Ishikawa (cell line): ENCODE results near the gene SFMBT1.

ENCODE experiments used
- CEBPB ChIP-seq: IDR thresholded peaks from 2 replicates; pipeline ENCODE4 v1.6.1; 2012
- CREB1 ChIP-seq: IDR thresholded peaks from 2 replicates; pipeline ENCODE4 v1.6.1; 2012; ENCODE audit warnings: low read depth
- EGR1 ChIP-seq: IDR thresholded peaks from 2 replicates; pipeline ENCODE4 v1.6.1; 2012
- EP300 ChIP-seq: IDR thresholded peaks from 2 replicates; pipeline ENCODE4 v1.6.1; 2012; ENCODE audit warnings: borderline replicate concordance
- FOXM1 ChIP-seq: IDR thresholded peaks from 2 replicates; pipeline ENCODE4 v1.6.1; 2012; ENCODE audit warnings: low read depth, borderline replicate concordance
- NFIC ChIP-seq: IDR thresholded peaks from 2 replicates; pipeline ENCODE4 v1.6.1; 2012
- RAD21 ChIP-seq: IDR thresholded peaks from 2 replicates; pipeline ENCODE4 v1.6.1; 2012; ENCODE audit warnings: low read depth
- TAF1 ChIP-seq: IDR thresholded peaks from 2 replicates; pipeline ENCODE4 v1.6.1; 2012; ENCODE audit warnings: low read depth, mild to moderate bottlenecking
- TCF12 ChIP-seq: IDR thresholded peaks from 2 replicates; pipeline ENCODE4 v1.6.1; 2012; ENCODE audit warnings: low read depth
- TEAD4 ChIP-seq: IDR thresholded peaks from 2 replicates; pipeline ENCODE4 v1.6.1; 2012
- YY1 ChIP-seq: IDR thresholded peaks from 2 replicates; pipeline ENCODE4 v1.6.1; 2012; ENCODE audit warnings: low read depth
- ZBTB7A ChIP-seq: IDR thresholded peaks from 2 replicates; pipeline ENCODE4 v1.6.1; 2012; ENCODE audit warnings: low read depth
- TF ChIP-seq, protein P1 (sequence below): IDR thresholded peaks from 2 replicates; pipeline ENCODE4 v1.6.1; 2012
- TF ChIP-seq, protein P2 (sequence below): IDR thresholded peaks from 2 replicates; pipeline ENCODE4 v1.6.1; 2012
- TF ChIP-seq, protein P3 (sequence below): IDR thresholded peaks from 2 replicates; pipeline ENCODE4 v1.6.1; 2012; ENCODE audit warnings: low read depth, mild to moderate bottlenecking

SFMBT1 gene

DNA sequence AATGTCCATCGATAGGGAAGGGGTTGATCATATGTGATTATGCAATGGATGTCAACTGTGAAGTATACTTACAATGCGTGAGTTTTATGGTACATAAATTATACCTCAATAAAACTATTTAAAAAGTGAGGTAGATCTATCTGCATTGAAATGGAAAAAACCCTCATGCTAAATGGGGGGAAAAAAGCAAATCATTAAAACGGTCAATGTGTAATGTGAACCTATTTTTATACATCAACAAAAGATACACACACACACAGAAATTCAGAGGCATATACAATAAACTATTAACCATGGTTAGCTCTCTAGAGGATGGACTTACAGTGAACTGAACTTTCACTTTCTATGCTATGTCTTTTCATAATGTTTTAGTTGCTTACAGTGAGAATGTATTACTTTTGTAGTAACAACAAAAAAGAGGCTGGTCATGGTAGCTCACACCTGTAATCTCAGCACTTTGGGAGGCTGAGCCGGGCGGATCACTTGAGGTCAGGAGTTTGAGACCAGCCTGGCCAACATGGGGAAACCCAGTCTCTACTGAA is 171.6 kb downstream of the SFMBT1 start:
- TF ChIP-seq TCF12 (no peak), ZBTB7A (no peak), NFIC (no peak), RAD21 (no peak), EGR1 (no peak), FOXM1 (no peak), CREB1 (no peak), EP300 (no peak), YY1 (no peak), TAF1 (no peak), CEBPB (no peak), TEAD4 (no peak)
- TF ChIP-seq, protein P1, sequence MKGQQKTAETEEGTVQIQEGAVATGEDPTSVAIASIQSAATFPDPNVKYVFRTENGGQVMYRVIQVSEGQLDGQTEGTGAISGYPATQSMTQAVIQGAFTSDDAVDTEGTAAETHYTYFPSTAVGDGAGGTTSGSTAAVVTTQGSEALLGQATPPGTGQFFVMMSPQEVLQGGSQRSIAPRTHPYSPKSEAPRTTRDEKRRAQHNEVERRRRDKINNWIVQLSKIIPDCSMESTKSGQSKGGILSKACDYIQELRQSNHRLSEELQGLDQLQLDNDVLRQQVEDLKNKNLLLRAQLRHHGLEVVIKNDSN = no peak
- TF ChIP-seq, protein P2, sequence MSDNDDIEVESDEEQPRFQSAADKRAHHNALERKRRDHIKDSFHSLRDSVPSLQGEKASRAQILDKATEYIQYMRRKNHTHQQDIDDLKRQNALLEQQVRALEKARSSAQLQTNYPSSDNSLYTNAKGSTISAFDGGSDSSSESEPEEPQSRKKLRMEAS = no peak
- TF ChIP-seq, protein P3, sequence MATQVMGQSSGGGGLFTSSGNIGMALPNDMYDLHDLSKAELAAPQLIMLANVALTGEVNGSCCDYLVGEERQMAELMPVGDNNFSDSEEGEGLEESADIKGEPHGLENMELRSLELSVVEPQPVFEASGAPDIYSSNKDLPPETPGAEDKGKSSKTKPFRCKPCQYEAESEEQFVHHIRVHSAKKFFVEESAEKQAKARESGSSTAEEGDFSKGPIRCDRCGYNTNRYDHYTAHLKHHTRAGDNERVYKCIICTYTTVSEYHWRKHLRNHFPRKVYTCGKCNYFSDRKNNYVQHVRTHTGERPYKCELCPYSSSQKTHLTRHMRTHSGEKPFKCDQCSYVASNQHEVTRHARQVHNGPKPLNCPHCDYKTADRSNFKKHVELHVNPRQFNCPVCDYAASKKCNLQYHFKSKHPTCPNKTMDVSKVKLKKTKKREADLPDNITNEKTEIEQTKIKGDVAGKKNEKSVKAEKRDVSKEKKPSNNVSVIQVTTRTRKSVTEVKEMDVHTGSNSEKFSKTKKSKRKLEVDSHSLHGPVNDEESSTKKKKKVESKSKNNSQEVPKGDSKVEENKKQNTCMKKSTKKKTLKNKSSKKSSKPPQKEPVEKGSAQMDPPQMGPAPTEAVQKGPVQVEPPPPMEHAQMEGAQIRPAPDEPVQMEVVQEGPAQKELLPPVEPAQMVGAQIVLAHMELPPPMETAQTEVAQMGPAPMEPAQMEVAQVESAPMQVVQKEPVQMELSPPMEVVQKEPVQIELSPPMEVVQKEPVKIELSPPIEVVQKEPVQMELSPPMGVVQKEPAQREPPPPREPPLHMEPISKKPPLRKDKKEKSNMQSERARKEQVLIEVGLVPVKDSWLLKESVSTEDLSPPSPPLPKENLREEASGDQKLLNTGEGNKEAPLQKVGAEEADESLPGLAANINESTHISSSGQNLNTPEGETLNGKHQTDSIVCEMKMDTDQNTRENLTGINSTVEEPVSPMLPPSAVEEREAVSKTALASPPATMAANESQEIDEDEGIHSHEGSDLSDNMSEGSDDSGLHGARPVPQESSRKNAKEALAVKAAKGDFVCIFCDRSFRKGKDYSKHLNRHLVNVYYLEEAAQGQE = no peak

DNA sequence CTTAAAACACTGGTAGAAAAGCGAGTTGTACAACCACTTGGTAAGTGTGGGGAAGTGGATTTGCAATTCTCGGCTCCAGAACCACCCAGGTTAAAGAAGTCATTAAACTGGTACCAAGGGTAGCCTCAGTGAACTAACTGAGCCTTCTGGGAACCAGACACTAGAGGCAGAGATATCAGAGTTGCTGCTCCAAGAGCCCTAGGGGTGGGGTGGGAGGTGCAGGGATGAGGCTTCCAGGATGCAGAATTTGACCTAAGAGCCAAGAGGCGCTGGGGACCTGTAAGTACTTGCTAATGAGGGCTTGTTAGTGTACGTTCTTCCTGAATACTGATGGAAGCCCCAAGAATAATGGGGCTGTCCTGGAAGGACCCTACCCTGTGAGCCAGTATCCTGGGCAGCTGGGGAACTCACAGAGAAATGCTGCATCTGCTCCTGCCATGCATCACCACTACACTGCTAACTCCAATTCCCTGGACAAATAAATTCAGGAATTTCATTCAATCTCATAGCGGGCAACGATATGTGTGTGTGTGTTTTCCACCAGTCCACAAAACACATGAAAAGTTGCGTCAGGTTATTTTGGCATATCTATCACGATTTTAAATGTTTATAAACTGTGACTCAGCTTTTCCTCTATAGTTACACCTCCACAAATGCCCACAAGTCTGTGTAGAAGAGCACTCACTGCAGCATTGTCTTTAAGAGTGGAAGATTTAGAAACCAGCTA is 172.3 kb downstream of the SFMBT1 start:
- TF ChIP-seq NFIC (no peak), FOXM1 (no peak)

DNA sequence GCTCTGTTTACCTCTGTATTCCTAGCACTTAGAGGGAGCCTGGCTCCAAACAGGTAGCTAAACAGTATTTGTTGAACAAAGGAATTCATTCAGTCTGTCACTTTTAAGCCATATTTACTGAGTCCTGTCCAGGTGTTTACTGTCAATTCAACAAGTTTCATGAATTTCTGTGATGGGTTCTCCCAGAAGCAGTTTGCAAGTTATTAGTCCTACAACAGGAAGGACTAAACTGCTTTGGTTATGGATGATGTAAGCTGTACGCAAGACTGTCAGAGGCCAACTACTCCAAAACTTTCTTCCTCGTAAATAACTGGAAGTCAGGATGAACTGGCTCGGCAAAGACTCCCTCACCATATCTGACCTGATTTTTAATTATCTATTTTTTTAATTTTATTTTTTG is 173.6 kb downstream of the SFMBT1 start:
- no peak for TF ChIP-seq CREB1
- TF ChIP-seq, protein P2 = no peak
- TF ChIP-seq TCF12 = no peak
- no peak for TF ChIP-seq ZBTB7A
- TF ChIP-seq CEBPB = no peak
- TF ChIP-seq, protein P1 = no peak
- TF ChIP-seq EP300 = no peak
- TF ChIP-seq TEAD4 = no peak
- no peak for TF ChIP-seq FOXM1
- TF ChIP-seq YY1 = no peak
- TF ChIP-seq, protein P3 = no peak
- no peak for TF ChIP-seq EGR1
- no peak for TF ChIP-seq RAD21
- no peak for TF ChIP-seq TAF1
- no peak for TF ChIP-seq NFIC

DNA sequence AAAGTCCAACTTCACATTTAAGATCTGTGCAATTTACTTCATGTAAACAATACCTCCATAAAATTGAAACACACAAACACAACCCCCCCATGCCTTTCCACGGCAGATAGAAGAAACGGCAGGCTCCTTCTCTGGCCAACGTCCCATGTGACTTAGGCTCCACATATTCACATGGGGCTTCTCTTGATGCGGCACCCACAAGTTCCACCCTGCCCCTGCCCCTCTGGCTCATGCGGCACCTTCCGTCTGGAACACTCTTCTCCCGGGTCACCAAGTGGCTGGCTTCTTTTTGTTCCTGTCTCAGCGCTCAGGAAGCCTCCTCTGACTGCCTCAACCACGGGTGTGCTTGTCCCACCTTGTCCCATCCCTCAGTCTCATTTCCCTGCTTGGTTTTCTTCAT is 174.1 kb downstream of the SFMBT1 start:
- TF ChIP-seq TEAD4 (no peak), TCF12 (no peak), FOXM1 (no peak), ZBTB7A (no peak), EP300 (no peak), CEBPB (no peak), CREB1 (no peak), EGR1 (no peak), RAD21 (no peak), NFIC (no peak)
- TF ChIP-seq, protein P1 = no peak
- TF ChIP-seq, protein P2 = no peak
- TF ChIP-seq, protein P3 = no peak
